Body of pancreas (tissue), 4 donors: Measurements from ENCODE around the gene TCHP.
"Not testable (repeated sequence)": the region's sequence is repeated elsewhere in the genome, so short reads cannot be mapped to it uniquely, and the experiment has no call there.

Experiments used
- CTCF ChIP-seq, 7 experiments: fragments of 450-650 bp in 4 of 7; fragments of 200-600 bp in 3 of 7; sonication (generic) in 3 of 7; IDR thresholded peaks; one replicate each; pipeline ENCODE4 v1.5.1; 2016 to 2019; ENCODE audit warnings: antibody characterized with exemption in 7 of 7
- POLR2A ChIP-seq, 3 donors: fragments of 450-650 bp; IDR thresholded peaks; one replicate each; pipeline ENCODE4 v1.6.1; 2016; ENCODE audit warnings: antibody characterized with exemption in 3 of 3, mild to moderate bottlenecking in 2 of 3

GRCh38 chr12:109850518-109850917, 49.6 kb upstream of the TCHP start:
- TF ChIP-seq CTCF, POLR2A (IDR thresholded peaks at IDR 0.05): not testable (repeated sequence)
